Measurements from ENCODE around the gene FBXO48.

DNA sequence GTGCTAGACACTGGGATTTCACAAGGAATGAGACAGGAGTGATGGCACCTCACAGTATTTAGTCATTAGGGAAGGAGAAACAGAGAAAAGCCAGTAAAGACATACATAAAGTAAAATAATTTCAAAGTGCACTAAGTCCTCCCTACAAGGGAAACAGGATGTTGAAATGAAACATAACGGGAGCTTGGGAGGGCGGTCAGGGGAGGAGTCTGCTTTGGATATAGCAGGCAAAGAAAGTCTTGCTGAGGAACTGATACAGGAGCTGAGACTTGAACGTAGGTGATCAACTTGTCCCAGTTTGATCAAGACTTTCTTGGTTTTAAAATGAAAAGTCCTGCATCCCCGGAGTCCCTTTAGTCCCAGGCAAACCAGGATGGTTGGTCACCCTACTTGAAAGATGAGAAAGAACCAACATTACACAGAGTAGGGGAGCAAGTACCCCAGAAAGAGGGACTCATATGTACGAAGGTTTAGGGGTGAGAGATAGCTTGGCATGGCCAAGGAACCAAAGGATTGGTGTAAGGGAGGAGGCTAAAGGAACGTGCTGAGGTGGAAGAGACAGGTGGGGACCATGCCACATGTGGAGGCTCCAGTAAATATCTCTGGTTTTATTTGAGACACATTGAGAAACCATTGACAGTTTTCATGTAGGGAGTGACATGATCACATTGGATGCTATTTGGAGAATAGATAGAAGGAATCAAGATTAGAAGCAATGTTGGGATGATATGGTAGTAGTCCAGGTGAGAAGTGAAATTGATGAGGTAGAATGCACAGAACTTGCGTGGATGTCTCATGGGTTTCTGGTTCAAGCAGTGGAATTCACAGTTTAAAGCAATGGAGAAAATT, 28.4 kb downstream of the FBXO48 start:
- TF ChIP-seq, protein P1, sequence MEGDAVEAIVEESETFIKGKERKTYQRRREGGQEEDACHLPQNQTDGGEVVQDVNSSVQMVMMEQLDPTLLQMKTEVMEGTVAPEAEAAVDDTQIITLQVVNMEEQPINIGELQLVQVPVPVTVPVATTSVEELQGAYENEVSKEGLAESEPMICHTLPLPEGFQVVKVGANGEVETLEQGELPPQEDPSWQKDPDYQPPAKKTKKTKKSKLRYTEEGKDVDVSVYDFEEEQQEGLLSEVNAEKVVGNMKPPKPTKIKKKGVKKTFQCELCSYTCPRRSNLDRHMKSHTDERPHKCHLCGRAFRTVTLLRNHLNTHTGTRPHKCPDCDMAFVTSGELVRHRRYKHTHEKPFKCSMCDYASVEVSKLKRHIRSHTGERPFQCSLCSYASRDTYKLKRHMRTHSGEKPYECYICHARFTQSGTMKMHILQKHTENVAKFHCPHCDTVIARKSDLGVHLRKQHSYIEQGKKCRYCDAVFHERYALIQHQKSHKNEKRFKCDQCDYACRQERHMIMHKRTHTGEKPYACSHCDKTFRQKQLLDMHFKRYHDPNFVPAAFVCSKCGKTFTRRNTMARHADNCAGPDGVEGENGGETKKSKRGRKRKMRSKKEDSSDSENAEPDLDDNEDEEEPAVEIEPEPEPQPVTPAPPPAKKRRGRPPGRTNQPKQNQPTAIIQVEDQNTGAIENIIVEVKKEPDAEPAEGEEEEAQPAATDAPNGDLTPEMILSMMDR (conservative IDR thresholded peaks at IDR 0.05): no peak
- TF ChIP-seq ZFX (IDR thresholded peaks at IDR 0.05): no peak

All from C4-2B (cell line).